ENCODE results near the gene ELL2. TPM values are rescaled to one million over a fixed set of nuclear protein-coding genes. Genes with fewer than 3 reads are reported as not detected.

The ELL2 gene
- polyA plus RNA-seq, 1 experiment, result 58.9 TPM

- H3K27me3 ChIP-seq (ENCODE audit: control insufficient read depth, insufficient read depth, low read length), result no peaks in the 10 kb centered on the region
- no peak for DNase-seq (ENCODE audit: low read depth)
- H3K36me3 ChIP-seq (ENCODE audit: control insufficient read depth, insufficient read depth, low read length), result peaks cover 2% of the 10 kb centered on the region; the same call in 1 of the 2 replicates
- H3K4me3 ChIP-seq (ENCODE audit: low read depth, low read length), result no peak overlapping the region
- ChIA-PET POLR2A (no interaction called here), CTCF (interaction anchor here (0.6 to 2.1 kb wide), 3 partner anchors 7 to 18 kb away, joined by 3 to 4 read pairs (median 3); no protein-coding TSS in a partner anchor)
- TF ChIP-seq, protein P1, sequence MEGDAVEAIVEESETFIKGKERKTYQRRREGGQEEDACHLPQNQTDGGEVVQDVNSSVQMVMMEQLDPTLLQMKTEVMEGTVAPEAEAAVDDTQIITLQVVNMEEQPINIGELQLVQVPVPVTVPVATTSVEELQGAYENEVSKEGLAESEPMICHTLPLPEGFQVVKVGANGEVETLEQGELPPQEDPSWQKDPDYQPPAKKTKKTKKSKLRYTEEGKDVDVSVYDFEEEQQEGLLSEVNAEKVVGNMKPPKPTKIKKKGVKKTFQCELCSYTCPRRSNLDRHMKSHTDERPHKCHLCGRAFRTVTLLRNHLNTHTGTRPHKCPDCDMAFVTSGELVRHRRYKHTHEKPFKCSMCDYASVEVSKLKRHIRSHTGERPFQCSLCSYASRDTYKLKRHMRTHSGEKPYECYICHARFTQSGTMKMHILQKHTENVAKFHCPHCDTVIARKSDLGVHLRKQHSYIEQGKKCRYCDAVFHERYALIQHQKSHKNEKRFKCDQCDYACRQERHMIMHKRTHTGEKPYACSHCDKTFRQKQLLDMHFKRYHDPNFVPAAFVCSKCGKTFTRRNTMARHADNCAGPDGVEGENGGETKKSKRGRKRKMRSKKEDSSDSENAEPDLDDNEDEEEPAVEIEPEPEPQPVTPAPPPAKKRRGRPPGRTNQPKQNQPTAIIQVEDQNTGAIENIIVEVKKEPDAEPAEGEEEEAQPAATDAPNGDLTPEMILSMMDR (IDR thresholded peaks at IDR 0.05; ENCODE audit: insufficient read depth, low read depth, low read length), result no peak
Measured at GRCh38 chr5:95925939-95926338, 35.7 kb downstream of the ELL2 start.

GRCh38 chr5:95925378-95925744, 36.3 kb downstream of the ELL2 start:
- no peak for DNase-seq (ENCODE audit: low read depth)
- TF ChIP-seq, protein P1 (IDR thresholded peaks at IDR 0.05; ENCODE audit: insufficient read depth, low read depth, low read length), result no peak
- ChIA-PET CTCF (interaction anchor here (0.6 to 2.1 kb wide), 3 partner anchors 8 to 18 kb away, joined by 3 to 4 read pairs (median 3); no protein-coding TSS in a partner anchor), POLR2A (no interaction called here)
- no peak overlapping the region for H3K4me3 ChIP-seq (ENCODE audit: low read depth, low read length)
- no peaks in the 10 kb centered on the region for H3K27me3 ChIP-seq (ENCODE audit: control insufficient read depth, insufficient read depth, low read length)
- H3K36me3 ChIP-seq (ENCODE audit: control insufficient read depth, insufficient read depth, low read length), result peaks cover 3% of the 10 kb centered on the region; the same call in 1 of the 2 replicates

DNA sequence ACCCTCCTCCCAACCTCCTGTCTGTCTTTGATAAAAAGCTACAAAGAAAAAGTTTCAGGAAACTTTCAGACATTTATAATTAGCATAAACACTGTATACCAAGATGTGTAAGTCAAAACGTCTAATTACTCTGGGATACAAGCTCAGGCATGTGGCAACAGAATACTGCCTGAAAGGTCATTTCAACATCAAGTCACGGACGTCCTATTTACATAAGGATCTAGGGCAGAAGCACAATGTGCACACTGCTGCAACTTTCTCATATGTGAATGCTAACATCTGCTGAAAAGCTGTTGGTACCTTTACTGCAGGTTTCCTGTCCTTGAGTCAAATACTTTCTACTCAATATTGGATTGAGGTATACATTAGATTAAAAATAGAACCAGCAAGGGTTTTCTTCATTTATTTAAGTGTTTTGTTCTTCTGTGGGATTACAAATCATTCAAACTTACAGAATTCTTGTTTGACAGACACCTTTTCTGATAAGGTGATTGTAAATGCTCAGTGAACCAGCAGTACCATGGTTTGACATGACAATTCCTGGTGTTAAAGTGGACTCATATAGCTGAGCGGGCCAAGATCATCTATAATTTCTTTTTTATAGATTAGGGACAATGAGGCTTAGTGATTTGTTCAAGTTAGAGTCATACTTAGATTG, 36.8 kb downstream of the ELL2 start:
- Histone ChIP-seq H3K27me3 (ENCODE audit: control insufficient read depth, insufficient read depth, low read length) (no peaks in the 10 kb centered on the region), H3K4me3 (ENCODE audit: low read depth, low read length) (no peak overlapping the region), H3K36me3 (ENCODE audit: control insufficient read depth, insufficient read depth, low read length) (peaks cover 3% of the 10 kb centered on the region; the same call in 1 of the 2 replicates)
- peak; percentile 16 for DNase-seq (ENCODE audit: low read depth)
- CTCF ChIA-PET, result interaction anchor here (1.7 to 2.1 kb wide), 2 partner anchors 11 to 17 kb away, joined by 3 to 4 read pairs; no protein-coding TSS in a partner anchor
- TF ChIP-seq, protein P1 (IDR thresholded peaks at IDR 0.05; ENCODE audit: insufficient read depth, low read depth, low read length), result no peak
- POLR2A ChIA-PET, result no interaction called here

GRCh38 chr5:95923918-95924544, 37.6 kb downstream of the ELL2 start:
- Histone ChIP-seq H3K27me3 (ENCODE audit: control insufficient read depth, insufficient read depth, low read length) (no peaks in the 10 kb centered on the region), H3K4me3 (ENCODE audit: low read depth, low read length) (no peak overlapping the region), H3K36me3 (ENCODE audit: control insufficient read depth, insufficient read depth, low read length) (peaks cover 3% of the 10 kb centered on the region; the same call in 1 of the 2 replicates)
- POLR2A ChIA-PET, result no interaction called here
- TF ChIP-seq, protein P1 (IDR thresholded peaks at IDR 0.05; ENCODE audit: insufficient read depth, low read depth, low read length), result no peak
- DNase-seq (ENCODE audit: low read depth), result no peak
- CTCF ChIA-PET, result no interaction called here

DNA sequence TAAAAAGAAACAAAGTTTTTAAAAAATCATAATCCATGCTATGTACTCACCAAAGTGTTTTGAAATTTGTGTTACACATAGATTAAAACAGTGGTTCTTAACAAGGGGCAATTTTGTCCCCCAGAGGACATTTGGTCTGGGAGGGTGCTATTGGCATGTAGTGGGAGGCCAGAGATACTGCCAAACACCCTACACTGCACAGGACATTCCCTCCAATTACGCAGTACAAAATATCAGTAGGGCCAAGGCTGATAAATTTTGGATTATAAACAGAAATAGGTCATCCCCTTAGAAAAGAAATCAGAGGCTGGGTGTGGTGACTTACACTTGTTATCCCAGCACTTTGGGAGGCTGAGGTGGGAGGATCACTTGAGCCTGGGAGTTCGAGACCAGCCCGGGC, 38.9 kb downstream of the ELL2 start:
- H3K36me3 ChIP-seq (ENCODE audit: control insufficient read depth, insufficient read depth, low read length), result peaks cover 1% of the 10 kb centered on the region; the same call in 1 of the 2 replicates
- no peak overlapping the region for H3K4me3 ChIP-seq (ENCODE audit: low read depth, low read length)
- CTCF ChIA-PET, result no interaction called here
- DNase-seq (ENCODE audit: low read depth), result no peak
- no peaks in the 10 kb centered on the region for H3K27me3 ChIP-seq (ENCODE audit: control insufficient read depth, insufficient read depth, low read length)
- TF ChIP-seq, protein P1 (IDR thresholded peaks at IDR 0.05; ENCODE audit: insufficient read depth, low read depth, low read length), result no peak
- POLR2A ChIA-PET, result no interaction called here

All from BJ (cell line).